OCI-LY1 (cell line): ENCODE results near the gene UNC13A.

ENCODE experiments used
- EZH2 ChIP-seq: fragments of 200-600 bp; sonication (generic), shearing (Covaris generic); IDR thresholded peaks from 2 replicates; pipeline ENCODE4 v1.8.0; 2017; ENCODE audit warnings: borderline replicate concordance, mixed run types, mild to moderate bottlenecking, antibody characterized with exemption, low read length, moderate library complexity, mixed read lengths
- TF ChIP-seq, protein P1 (sequence below): fragments of 200-600 bp; sonication (generic), shearing (Covaris generic); IDR thresholded peaks from 2 replicates; pipeline ENCODE4 v1.5.1; 2017; ENCODE audit warnings: mild to moderate bottlenecking, antibody characterized with exemption, low read length, moderate library complexity, mixed read lengths

DNA sequence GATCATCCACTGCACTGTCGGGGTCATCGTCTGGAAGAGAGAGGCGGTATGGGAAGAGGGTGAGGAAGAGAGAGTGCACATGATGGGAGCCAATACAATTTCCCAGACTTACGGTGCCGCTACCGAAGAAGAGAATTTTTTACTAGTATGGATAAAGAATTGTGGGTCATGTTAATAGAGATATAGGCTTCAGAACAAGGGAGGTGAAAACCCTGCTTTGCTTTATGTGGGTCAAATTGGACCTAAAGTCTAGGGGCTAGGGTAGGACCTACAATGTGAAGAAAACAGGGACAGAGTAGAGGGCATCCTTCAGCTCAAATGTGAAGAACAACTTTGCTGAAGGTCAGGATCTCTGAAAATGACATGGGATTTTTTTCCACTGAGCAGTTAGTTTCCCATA lies 29.9 kb downstream of the UNC13A start:
- TF ChIP-seq, protein P1, sequence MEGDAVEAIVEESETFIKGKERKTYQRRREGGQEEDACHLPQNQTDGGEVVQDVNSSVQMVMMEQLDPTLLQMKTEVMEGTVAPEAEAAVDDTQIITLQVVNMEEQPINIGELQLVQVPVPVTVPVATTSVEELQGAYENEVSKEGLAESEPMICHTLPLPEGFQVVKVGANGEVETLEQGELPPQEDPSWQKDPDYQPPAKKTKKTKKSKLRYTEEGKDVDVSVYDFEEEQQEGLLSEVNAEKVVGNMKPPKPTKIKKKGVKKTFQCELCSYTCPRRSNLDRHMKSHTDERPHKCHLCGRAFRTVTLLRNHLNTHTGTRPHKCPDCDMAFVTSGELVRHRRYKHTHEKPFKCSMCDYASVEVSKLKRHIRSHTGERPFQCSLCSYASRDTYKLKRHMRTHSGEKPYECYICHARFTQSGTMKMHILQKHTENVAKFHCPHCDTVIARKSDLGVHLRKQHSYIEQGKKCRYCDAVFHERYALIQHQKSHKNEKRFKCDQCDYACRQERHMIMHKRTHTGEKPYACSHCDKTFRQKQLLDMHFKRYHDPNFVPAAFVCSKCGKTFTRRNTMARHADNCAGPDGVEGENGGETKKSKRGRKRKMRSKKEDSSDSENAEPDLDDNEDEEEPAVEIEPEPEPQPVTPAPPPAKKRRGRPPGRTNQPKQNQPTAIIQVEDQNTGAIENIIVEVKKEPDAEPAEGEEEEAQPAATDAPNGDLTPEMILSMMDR, result no peak
- no peak for TF ChIP-seq EZH2
